GM10266 (cell line): ENCODE measurements around the gene SPNS2.

Source experiments
- DNase-seq: peaks from one replicate; pipeline ENCODE4 v3.0.0; 2012; ENCODE audit errors: extremely low spot score
- TF ChIP-seq, protein P1 (sequence below): IDR thresholded peaks from 2 replicates; pipeline ENCODE4 v1.5.1; 2012; ENCODE audit warnings: mild to moderate bottlenecking, low read depth; ENCODE audit not compliant: control insufficient read depth, insufficient read depth; ENCODE audit errors: missing control alignments

SPNS2 gene

DNA sequence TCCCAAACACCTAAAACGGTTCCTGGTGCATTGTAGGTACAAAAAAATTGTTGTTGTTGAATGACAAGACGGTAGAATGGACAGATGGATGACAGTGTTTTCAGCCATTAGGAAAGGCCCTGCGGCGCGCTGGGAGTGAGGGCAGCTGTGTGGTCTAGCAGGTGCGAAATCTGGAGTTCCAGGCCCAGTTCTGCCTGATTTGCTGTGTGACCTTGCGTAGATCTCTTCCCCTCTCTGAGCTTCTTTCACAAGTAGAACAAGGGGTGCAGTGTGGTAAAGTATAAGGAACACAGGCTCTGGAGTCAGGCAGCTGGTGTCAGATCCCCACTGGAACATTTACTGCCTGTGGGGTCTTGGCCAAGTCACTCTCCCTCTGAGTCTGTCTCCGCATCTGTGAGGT, 25.3 kb downstream of the SPNS2 start:
- TF ChIP-seq, protein P1, sequence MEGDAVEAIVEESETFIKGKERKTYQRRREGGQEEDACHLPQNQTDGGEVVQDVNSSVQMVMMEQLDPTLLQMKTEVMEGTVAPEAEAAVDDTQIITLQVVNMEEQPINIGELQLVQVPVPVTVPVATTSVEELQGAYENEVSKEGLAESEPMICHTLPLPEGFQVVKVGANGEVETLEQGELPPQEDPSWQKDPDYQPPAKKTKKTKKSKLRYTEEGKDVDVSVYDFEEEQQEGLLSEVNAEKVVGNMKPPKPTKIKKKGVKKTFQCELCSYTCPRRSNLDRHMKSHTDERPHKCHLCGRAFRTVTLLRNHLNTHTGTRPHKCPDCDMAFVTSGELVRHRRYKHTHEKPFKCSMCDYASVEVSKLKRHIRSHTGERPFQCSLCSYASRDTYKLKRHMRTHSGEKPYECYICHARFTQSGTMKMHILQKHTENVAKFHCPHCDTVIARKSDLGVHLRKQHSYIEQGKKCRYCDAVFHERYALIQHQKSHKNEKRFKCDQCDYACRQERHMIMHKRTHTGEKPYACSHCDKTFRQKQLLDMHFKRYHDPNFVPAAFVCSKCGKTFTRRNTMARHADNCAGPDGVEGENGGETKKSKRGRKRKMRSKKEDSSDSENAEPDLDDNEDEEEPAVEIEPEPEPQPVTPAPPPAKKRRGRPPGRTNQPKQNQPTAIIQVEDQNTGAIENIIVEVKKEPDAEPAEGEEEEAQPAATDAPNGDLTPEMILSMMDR, result no peak
- no peak for DNase-seq

DNA sequence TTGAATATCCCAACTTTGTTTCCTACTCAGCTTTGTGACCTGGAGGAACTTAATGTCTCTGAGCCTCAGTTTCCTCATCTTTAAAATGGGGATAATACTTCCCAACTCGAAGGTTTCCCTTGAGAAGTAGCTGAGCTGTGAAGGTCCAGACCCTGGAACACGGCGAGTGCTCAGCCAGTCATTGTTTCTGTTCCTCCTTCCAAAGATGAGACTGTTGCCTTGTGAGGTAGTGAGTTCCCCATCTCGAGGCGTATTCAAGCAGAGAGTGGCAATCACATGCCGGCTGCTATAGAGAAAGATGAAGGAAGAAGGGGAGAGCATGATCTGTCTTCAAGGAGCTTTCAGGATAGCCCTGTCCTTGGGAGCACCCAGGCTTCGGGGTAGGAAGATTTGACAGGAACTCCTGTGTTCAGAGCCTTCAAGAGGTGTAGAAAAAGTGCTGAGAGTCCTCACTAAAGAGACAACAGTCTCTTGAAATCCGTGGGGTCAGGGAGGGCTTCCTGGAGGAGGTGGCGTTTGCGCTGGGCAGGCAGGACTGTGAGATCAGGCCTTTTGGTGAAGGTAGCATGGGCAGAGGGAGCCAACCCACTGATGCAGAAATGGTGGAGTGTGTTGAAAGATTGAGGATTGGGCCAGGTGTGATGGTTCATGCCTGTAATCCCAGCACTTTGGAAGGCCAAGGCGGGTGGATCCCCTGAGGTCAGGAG, 27.2 kb downstream of the SPNS2 start:
- DNase-seq, result no peak
- TF ChIP-seq, protein P1, result no peak

DNA sequence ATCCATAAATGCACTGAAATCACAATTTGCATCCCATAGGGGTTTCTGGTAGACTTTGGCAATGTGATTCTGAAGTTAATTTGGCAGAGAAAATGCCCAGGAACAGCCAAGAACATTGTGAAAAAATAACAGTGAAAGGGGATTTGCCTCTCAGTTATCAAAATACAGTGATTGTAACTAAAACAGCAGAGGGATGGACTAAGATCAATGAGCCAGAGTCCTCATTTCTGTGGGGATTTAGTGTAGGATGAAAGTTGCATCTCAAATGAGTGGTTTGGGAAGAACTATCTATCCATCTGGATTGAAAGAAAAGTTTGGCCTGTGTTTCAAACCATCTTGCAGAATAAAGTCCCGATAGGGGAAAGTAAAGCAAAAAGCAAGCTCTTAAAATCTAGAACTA, 28.5 kb downstream of the SPNS2 start:
- DNase-seq, result no peak
- TF ChIP-seq, protein P1, result no peak

DNA sequence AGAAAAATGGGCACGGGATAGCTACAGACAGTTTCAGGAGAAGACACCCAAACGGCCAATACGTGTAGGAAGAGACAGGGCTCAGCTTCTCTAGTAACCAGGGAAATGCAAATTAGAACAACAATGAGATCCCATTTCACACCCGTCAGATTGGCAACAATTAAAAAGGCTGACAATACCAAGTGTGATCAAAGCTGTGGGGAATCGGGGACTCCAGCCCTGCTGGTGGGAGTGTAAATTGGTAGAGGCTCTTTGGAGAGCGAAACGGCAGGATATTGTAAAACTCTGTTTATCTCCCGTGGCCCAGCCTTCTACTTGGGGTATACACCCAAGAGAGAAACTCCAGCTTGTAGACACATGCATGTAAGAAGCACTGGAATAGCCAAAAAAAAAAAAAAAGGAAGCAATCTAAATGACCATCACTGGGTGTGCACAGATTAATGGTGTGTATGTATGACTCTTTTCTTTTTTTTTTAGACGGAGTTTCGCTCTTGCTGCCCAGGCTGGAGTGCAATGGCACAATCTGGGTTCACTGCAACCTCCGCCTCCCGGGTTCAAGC, 29.0 kb downstream of the SPNS2 start:
- no peak for DNase-seq
- TF ChIP-seq, protein P1, result no peak

DNA sequence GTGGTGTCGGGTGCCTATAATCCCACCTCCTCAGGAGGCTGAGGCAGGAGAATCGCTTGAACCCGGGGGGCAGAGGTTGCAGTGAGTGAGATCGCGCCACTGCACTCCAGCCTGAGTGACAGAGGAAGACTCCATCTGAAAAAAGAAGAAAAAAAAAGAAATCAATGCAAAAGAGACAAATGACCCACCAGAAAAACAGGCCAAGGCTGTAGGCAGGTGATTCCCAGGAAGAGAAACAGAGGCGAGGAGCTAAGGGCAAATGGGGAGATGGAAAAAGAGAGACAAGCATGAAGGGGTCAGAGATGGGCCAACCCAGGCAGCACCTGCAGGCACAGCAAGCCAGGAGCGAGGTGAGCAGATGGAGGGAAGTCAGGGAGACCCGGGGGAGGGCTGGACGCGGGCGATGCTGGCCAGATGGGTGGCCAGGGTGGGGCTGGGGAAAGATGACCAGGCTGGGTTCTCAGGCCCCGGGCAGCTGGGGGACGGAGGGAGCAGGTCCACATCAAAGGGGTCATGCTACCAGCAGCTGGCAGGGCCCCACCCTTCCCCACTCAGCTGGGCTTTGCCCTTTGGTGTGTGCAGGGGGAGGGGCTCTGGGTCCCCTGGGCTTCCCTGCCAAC, 31.0 kb downstream of the SPNS2 start:
- DNase-seq, result no peak
- TF ChIP-seq, protein P1, result no peak

DNA sequence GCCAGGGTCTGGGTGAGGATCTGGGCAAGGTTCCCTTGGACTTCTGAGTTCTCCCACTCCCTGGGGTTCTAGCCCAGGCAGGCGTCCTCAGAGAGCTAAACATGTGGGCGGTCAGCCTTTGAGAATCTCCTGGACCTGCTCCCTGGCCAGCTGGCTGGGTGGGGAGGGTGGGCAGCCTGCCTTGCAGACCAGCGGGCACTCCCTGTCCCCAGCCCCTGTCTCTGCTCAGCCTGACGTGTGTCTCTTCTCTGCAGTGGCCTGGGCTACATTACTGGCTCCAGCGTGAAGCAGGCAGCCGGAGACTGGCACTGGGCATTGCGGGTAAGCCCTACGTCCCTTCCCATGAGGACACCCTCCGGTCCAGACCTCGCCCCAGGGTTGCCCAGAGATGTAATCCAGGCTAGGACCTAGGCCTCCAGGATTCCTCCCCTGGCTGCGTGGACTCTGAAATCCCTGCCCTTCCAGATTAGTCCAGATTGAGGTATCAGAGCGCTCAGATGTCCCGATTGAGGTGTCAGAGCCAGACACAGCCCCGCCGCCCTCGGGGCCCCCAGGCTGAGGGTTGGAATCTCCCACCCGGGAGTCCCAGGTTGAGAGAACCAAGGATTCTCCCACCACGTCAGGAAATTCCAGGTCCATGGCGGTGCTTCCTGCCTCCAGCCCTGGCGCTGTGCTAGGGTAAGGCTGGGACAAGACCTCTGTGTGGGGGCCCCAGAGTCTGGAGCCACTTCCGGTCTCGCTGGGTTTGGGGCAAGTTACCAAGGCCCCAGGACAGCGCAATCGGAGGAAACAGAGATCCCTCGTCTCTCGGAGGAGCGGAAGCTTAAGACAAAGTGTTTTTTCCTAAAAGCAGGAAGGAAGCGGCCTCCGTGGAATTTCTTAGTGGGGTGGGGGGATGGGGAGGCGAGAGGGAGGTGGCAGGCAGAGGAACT, 32.4 kb downstream of the SPNS2 start:
- TF ChIP-seq, protein P1, result no peak
- no peak for DNase-seq
